OCI-LY7 (cell line): ENCODE measurements around the gene SEC23IP. TPM values are rescaled to one million over a fixed set of nuclear protein-coding genes. Genes with fewer than 3 reads are reported as not detected.

ENCODE experiments used
- BruUV-seq: library from RNA; stranded (reverse); fragments of 400-500 nt; replicated peaks from 2 replicates; lab custom pipeline; 2021; lab: Mats Ljungman, UMichigan
- CTCF ChIA-PET: fragments of 300-600 bp; sonication (Branson Sonifier 250); formaldehyde crosslinking; loops from one replicate; lab custom pipeline; 2022; ENCODE audit warnings: antibody characterized with exemption; ENCODE audit not compliant: unreplicated experiment; lab: Charles Lee
- POLR2A ChIA-PET: fragments of 300-600 bp; sonication (Branson Sonifier 250); formaldehyde crosslinking; loops from one replicate; lab custom pipeline; 2022; ENCODE audit warnings: antibody characterized with exemption; lab: Charles Lee
- DNase-seq: peaks from one replicate; pipeline ENCODE4 v3.0.0-alpha.2; 2015; ENCODE audit warnings: low spot score
- H2AFZ ChIP-seq: fragments of 200-600 bp; sonication (generic), shearing (Covaris generic); 2 replicates; pipeline ENCODE4 v1.6.1; 2014; ENCODE audit warnings: mild to moderate bottlenecking, antibody characterized with exemption, low read length, moderate library complexity
- H3K27ac ChIP-seq: fragments of 200-600 bp; sonication (generic); 2 replicates; pipeline ENCODE4 v1.5.1; 2014; ENCODE audit warnings: mixed run types, low read depth, mild to moderate bottlenecking, moderate library complexity, low read length, inconsistent platforms; ENCODE audit not compliant: poor library complexity, severe bottlenecking
- H3K36me3 ChIP-seq: fragments of 200-600 bp; sonication (generic); 2 replicates; pipeline ENCODE4 v1.6.1; 2014; ENCODE audit warnings: mild to moderate bottlenecking, antibody characterized with exemption, low read length, moderate library complexity, mixed read lengths; ENCODE audit not compliant: insufficient read depth
- H3K4me1 ChIP-seq: fragments of 200-600 bp; sonication (generic); 2 replicates; pipeline ENCODE4 v1.5.1; 2014; ENCODE audit warnings: mild to moderate bottlenecking, low read length; ENCODE audit not compliant: insufficient read depth, poor library complexity, severe bottlenecking
- H3K4me2 ChIP-seq: fragments of 200-600 bp; sonication (generic); 2 replicates; pipeline ENCODE4 v1.6.1; 2014; ENCODE audit warnings: mild to moderate bottlenecking, low read length
- H3K4me3 ChIP-seq: fragments of 200-600 bp; sonication (generic); 2 replicates; pipeline ENCODE4 v1.5.1; 2014; ENCODE audit warnings: mild to moderate bottlenecking, low read depth, low read length; ENCODE audit not compliant: poor library complexity, severe bottlenecking
- H3K79me2 ChIP-seq: fragments of 200-600 bp; sonication (generic); 2 replicates; pipeline ENCODE4 v1.6.1; 2016; ENCODE audit warnings: low read depth, mild to moderate bottlenecking, low read length, moderate library complexity, mixed read lengths; ENCODE audit not compliant: insufficient read depth
- H3K9me2 ChIP-seq: fragments of 200-600 bp; sonication (generic); 2 replicates; pipeline ENCODE4 v1.6.1; 2016; ENCODE audit warnings: mild to moderate bottlenecking, low read length, mixed read lengths; ENCODE audit not compliant: insufficient read depth
- H3K9me3 ChIP-seq: fragments of 200-600 bp; sonication (generic); 2 replicates; pipeline ENCODE4 v1.6.1; 2014; ENCODE audit warnings: mild to moderate bottlenecking, mixed run types, low read length, mixed read lengths
- H4K20me1 ChIP-seq: fragments of 200-600 bp; sonication (generic); 2 replicates; pipeline ENCODE4 v1.6.1; 2014; ENCODE audit warnings: mild to moderate bottlenecking, antibody characterized with exemption, low read length, moderate library complexity, mixed read lengths; ENCODE audit not compliant: insufficient read depth
- EZH2phosphoT487 ChIP-seq: fragments of 200-600 bp; sonication (generic); IDR thresholded peaks from 2 replicates; pipeline ENCODE4 v1.6.1; 2018; ENCODE audit warnings: low read depth, borderline replicate concordance, mild to moderate bottlenecking, mixed run types, antibody characterized with exemption, low read length, moderate library complexity, mixed read lengths
- intact Hi-C: fragments of 100-400 bp; cut with micrococcal nuclease; formaldehyde crosslinking; loops from one replicate; pipeline ENCODE4 v1.10.0; 2022; ENCODE audit not compliant: unreplicated experiment
- total RNA-seq, 2 experiments: library from RNA; depleted of rRNA in 1 of 2; stranded (reverse); fragments of >200 nt in 1 of 2; shearing (Covaris generic) in 1 of 2; gene quantifications; 2 replicates each; pipeline ENCODE4 v1.2.3, GENCODE V29; 2014 to 2022
- TF ChIP-seq, protein P1 (sequence below): fragments of 200-600 bp; sonication (generic); conservative IDR thresholded peaks from 2 replicates; pipeline ENCODE4 v1.5.1; 2014; ENCODE audit warnings: mild to moderate bottlenecking, antibody characterized with exemption, low read length, moderate library complexity, mixed read lengths

Gene SEC23IP
- total RNA-seq, 2 experiments from 2014 or later: 19.9 to 61.3 TPM

DNA sequence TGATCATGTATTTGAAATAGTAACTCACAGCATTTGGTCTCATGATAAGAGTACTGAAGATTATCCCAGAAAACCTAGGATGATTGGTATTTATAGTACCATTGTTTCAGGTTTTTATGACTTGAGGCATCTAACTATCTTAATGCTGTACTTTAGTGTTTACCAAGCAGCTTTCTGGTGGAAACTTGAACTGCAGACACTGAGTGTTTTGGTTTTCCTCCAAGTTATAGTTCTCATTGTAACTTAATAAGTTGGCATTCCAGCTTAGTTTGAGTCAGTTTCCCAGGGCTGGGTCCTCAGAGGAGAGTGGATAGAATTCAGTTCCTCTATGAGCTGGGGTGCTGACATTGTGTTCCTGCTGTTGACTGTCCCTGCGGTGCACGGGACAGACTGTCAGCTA is 50.4 kb downstream of the SEC23IP start:
- intact Hi-C loops: no loop called here
- Histone ChIP-seq H3K79me2 (no peaks in the 10 kb centered on the region), H3K27ac (no peak overlapping the region), H3K4me2 (no peak overlapping the region), H3K4me1 (no peaks in the 10 kb centered on the region), H3K4me3 (no peak overlapping the region), H4K20me1 (no peaks in the 10 kb centered on the region), H3K9me3 (no peaks in the 10 kb centered on the region), H3K9me2 (no peaks in the 10 kb centered on the region), H3K36me3 (peaks cover 43% of the 10 kb centered on the region), H2AFZ (no peak overlapping the region)
- TF ChIP-seq, protein P1, sequence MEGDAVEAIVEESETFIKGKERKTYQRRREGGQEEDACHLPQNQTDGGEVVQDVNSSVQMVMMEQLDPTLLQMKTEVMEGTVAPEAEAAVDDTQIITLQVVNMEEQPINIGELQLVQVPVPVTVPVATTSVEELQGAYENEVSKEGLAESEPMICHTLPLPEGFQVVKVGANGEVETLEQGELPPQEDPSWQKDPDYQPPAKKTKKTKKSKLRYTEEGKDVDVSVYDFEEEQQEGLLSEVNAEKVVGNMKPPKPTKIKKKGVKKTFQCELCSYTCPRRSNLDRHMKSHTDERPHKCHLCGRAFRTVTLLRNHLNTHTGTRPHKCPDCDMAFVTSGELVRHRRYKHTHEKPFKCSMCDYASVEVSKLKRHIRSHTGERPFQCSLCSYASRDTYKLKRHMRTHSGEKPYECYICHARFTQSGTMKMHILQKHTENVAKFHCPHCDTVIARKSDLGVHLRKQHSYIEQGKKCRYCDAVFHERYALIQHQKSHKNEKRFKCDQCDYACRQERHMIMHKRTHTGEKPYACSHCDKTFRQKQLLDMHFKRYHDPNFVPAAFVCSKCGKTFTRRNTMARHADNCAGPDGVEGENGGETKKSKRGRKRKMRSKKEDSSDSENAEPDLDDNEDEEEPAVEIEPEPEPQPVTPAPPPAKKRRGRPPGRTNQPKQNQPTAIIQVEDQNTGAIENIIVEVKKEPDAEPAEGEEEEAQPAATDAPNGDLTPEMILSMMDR: no peak
- TF ChIP-seq EZH2phosphoT487: no peak
- no TSS peak for BruUV-seq
- DNase-seq: no peak
- ChIA-PET CTCF (no interaction called here), POLR2A (no interaction called here)

DNA sequence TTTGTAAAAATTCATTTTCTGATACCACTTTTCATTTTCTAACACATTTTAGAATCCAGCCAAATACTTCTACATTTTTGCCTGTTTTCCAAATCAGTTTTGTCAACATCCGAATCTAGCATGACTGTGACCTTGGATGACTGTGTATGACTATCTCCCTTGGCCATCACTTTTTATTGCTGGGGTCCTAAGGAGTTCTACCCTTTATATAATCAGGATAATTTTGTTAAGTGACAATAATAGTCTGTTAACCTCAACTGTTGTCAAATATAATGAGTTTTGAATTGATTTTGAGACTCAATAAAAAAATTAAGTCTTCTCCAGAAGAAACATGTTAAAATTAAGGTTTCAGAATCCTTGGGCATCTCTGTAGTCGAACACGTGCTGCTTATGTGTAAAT is 53.3 kb downstream of the SEC23IP start:
- ChIA-PET CTCF (no interaction called here), POLR2A (no interaction called here)
- no peak overlapping the region for H3K27ac ChIP-seq
- H2AFZ ChIP-seq: no peak overlapping the region
- BruUV-seq: no TSS peak
- TF ChIP-seq, protein P1: no peak
- no peak for TF ChIP-seq EZH2phosphoT487
- intact Hi-C loops: no loop called here
- H4K20me1 ChIP-seq: no peaks in the 10 kb centered on the region
- DNase-seq: no peak
- no peaks in the 10 kb centered on the region for H3K9me3 ChIP-seq
- H3K4me3 ChIP-seq: no peak overlapping the region
- no peak overlapping the region for H3K4me2 ChIP-seq
- no peaks in the 10 kb centered on the region for H3K9me2 ChIP-seq
- H3K79me2 ChIP-seq: no peaks in the 10 kb centered on the region
- no peaks in the 10 kb centered on the region for H3K4me1 ChIP-seq
- peaks cover 31% of the 10 kb centered on the region for H3K36me3 ChIP-seq

DNA sequence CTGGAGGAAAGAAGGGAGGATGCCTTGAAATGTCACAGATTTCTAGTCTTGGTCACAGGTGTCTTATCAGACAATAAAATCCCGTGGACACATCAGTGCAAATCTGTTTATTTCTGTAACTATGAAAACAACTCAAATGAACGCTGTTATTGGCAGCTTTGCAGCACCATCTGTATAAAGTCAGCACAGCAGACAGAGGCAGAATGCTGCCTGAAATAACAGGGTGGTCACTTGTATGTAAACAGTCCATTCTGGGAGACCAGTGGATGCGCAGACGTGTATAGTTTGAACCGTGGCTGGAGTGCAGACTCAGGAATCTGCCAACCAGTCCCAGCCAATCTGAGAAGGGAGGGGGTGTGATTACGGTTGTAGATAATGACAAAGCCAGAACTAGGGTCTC is 54.8 kb downstream of the SEC23IP start:
- H3K79me2 ChIP-seq: no peaks in the 10 kb centered on the region
- H3K4me1 ChIP-seq: no peaks in the 10 kb centered on the region
- no peak overlapping the region for H2AFZ ChIP-seq
- no peak overlapping the region for H3K27ac ChIP-seq
- ChIA-PET POLR2A (interaction anchor here (0.6 kb wide), 1 partner anchor 107 kb away, joined by 5 read pairs; no protein-coding TSS in a partner anchor), CTCF (no interaction called here)
- DNase-seq: no peak
- H3K4me2 ChIP-seq: no peak overlapping the region
- intact Hi-C loops: no loop called here
- TF ChIP-seq, protein P1: no peak
- H4K20me1 ChIP-seq: no peaks in the 10 kb centered on the region
- no peak overlapping the region for H3K4me3 ChIP-seq
- peaks cover 16% of the 10 kb centered on the region; the same call in 1 of the 2 replicates for H3K36me3 ChIP-seq
- BruUV-seq: TSS peak; percentile 28
- no peaks in the 10 kb centered on the region for H3K9me2 ChIP-seq
- H3K9me3 ChIP-seq: no peaks in the 10 kb centered on the region
